GM21717 (cell line): Measurements from ENCODE around the gene TREH.
"Not testable (repeated sequence)": the region's sequence is repeated elsewhere in the genome, so short reads cannot be mapped to it uniquely, and the experiment has no call there.

Source experiments
- ATAC-seq: cut with Tn5 transposase; IDR thresholded peaks from one replicate; pipeline ENCODE4 v1.9.1; 2021; ENCODE audit warnings: mild to moderate bottlenecking, moderate library complexity; ENCODE audit not compliant: unreplicated experiment

TREH gene

GRCh38 chr11:118679483-118679882, at the start of gene TREH:
Gene TREH, minus strand, starts transcription at chr11:118679650. Its CDS starts 23 bp downstream, at chr11:118679627.
- ATAC-seq, result no peak

GRCh38 chr11:118728112-118728511, 48.7 kb upstream of the TREH start:
- not testable (repeated sequence) for ATAC-seq

GRCh38 chr11:118727721-118728066, 48.2 kb upstream of the TREH start:
- ATAC-seq, result not testable (repeated sequence)

- not testable (repeated sequence) for ATAC-seq
These were observed 47.7 kb upstream of the TREH start for GRCh38 chr11:118727001-118727720.

- not testable (repeated sequence) for ATAC-seq
These were observed 42.1 kb upstream of the TREH start for GRCh38 chr11:118721478-118722015.

GRCh38 chr11:118720740-118721139, 41.3 kb upstream of the TREH start:
- ATAC-seq, result not testable (repeated sequence)

GRCh38 chr11:118720078-118720477, 40.6 kb upstream of the TREH start:
- ATAC-seq, result not testable (repeated sequence)

- ATAC-seq, result not testable (repeated sequence)
These were observed 39.1 kb upstream of the TREH start for GRCh38 chr11:118718562-118718961.

- ATAC-seq, result not testable (repeated sequence)
These were observed 38.3 kb upstream of the TREH start for GRCh38 chr11:118717733-118718132.

GRCh38 chr11:118717221-118717620, 37.8 kb upstream of the TREH start:
- not testable (repeated sequence) for ATAC-seq

GRCh38 chr11:118715837-118716260, 36.4 kb upstream of the TREH start:
- no peak for ATAC-seq

GRCh38 chr11:118715245-118715831, 35.9 kb upstream of the TREH start:
- no peak for ATAC-seq

- ATAC-seq, result no peak
These were observed 35.4 kb upstream of the TREH start for GRCh38 chr11:118714816-118715215.

- not testable (repeated sequence) for ATAC-seq
These were observed 35.0 kb upstream of the TREH start for GRCh38 chr11:118714416-118714815.

- ATAC-seq, result no peak
These were observed 28.8 kb upstream of the TREH start for GRCh38 chr11:118708296-118708695.

GRCh38 chr11:118706546-118706825, 27.0 kb upstream of the TREH start:
- ATAC-seq, result no peak

- ATAC-seq, result no peak
These were observed 26.5 kb upstream of the TREH start for GRCh38 chr11:118705791-118706545.

- no peak for ATAC-seq
These were observed 25.8 kb upstream of the TREH start for GRCh38 chr11:118705111-118705741.

- no peak for ATAC-seq
These were observed 24.2 kb upstream of the TREH start for GRCh38 chr11:118703563-118704106.

- no peak for ATAC-seq
These were observed 20.2 kb upstream of the TREH start for GRCh38 chr11:118699506-118700220.
